Upper lobe of left lung (tissue), 4 donors: ENCODE measurements around the gene ORM1.

Experiments used
- CTCF ChIP-seq, 6 experiments: fragments of 450-650 bp in 4 of 6; fragments of 200-600 bp in 2 of 6; sonication (generic) in 2 of 6; IDR thresholded peaks; one replicate each; pipeline ENCODE4 v1.5.1; 2016 to 2019; ENCODE audit warnings: antibody characterized with exemption in 6 of 6
- EP300 ChIP-seq, 4 donors: sonication (generic); formaldehyde crosslinking; IDR thresholded peaks; one replicate each; pipeline ENCODE4 v1.5.1; 2017; ENCODE audit warnings: antibody characterized with exemption in 4 of 4, control low read depth in 2 of 4
- POLR2A ChIP-seq, 4 donors: fragments of 450-650 bp; IDR thresholded peaks; one replicate each; pipeline ENCODE4 v1.5.1; 2016 to 2017; ENCODE audit warnings: antibody characterized with exemption in 4 of 4, mild to moderate bottlenecking in 2 of 4
- POLR2AphosphoS5 ChIP-seq, 2 donors: sonication (generic); formaldehyde crosslinking; IDR thresholded peaks; one replicate each; pipeline ENCODE4 v1.5.1; 2017; ENCODE audit warnings: antibody characterized with exemption in 2 of 2

- no peak for TF ChIP-seq CTCF (IDR thresholded peaks at IDR 0.05)
- no peak for TF ChIP-seq POLR2A (IDR thresholded peaks at IDR 0.05)
- no peak for TF ChIP-seq POLR2AphosphoS5 (IDR thresholded peaks at IDR 0.05)
- no peak for TF ChIP-seq EP300 (IDR thresholded peaks at IDR 0.05)
These were observed 39.3 kb upstream of the ORM1 start for GRCh38 chr9:114283551-114284111.
